ENCODE results near the gene MTX3.
A peak's percentile ranks its signal among the peaks of the same experiment; 100 is the strongest.

Gene MTX3

DNA sequence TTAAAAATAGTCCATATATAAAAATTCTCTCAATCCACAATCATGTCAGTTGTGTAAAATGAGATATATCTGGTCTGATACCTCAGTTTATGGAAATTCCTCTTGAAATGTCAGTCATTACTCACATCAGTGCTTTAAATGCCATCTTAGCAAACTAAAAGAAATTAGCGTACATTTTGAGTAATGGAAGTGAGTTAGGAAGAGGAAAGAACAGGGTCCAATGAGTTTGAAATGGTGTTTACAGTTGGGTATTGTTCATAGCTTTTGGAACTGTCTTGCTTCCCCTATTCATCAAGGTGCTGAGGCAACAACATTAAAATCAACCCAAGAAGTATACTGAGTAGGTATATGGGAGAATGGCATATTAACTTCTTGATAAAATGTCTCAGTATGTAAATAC is 8.7 kb upstream of the MTX3 start:
- TF ChIP-seq, protein P1, sequence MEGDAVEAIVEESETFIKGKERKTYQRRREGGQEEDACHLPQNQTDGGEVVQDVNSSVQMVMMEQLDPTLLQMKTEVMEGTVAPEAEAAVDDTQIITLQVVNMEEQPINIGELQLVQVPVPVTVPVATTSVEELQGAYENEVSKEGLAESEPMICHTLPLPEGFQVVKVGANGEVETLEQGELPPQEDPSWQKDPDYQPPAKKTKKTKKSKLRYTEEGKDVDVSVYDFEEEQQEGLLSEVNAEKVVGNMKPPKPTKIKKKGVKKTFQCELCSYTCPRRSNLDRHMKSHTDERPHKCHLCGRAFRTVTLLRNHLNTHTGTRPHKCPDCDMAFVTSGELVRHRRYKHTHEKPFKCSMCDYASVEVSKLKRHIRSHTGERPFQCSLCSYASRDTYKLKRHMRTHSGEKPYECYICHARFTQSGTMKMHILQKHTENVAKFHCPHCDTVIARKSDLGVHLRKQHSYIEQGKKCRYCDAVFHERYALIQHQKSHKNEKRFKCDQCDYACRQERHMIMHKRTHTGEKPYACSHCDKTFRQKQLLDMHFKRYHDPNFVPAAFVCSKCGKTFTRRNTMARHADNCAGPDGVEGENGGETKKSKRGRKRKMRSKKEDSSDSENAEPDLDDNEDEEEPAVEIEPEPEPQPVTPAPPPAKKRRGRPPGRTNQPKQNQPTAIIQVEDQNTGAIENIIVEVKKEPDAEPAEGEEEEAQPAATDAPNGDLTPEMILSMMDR (IDR thresholded peaks at IDR 0.05; ENCODE audit: poor library complexity, severe bottlenecking): no peak
- Histone ChIP-seq H3K36me3 (ENCODE audit: low read depth) (no peaks in the 10 kb centered on the region), H3K4me3 (ENCODE audit: severe bottlenecking) (no peak overlapping the region), H3K27me3 (ENCODE audit: insufficient read depth, poor library complexity, severe bottlenecking) (no peaks in the 10 kb centered on the region), H3K4me1 (ENCODE audit: insufficient read depth, poor library complexity, severe bottlenecking) (no peaks in the 10 kb centered on the region), H3K27ac (ENCODE audit: poor library complexity, severe bottlenecking) (no peak overlapping the region), H3K9me3 (ENCODE audit: severe bottlenecking) (no peaks in the 10 kb centered on the region)
- ATAC-seq (ENCODE audit: low read depth) (no peak), DNase-seq (ENCODE audit: low spot score) (no peak)

DNA sequence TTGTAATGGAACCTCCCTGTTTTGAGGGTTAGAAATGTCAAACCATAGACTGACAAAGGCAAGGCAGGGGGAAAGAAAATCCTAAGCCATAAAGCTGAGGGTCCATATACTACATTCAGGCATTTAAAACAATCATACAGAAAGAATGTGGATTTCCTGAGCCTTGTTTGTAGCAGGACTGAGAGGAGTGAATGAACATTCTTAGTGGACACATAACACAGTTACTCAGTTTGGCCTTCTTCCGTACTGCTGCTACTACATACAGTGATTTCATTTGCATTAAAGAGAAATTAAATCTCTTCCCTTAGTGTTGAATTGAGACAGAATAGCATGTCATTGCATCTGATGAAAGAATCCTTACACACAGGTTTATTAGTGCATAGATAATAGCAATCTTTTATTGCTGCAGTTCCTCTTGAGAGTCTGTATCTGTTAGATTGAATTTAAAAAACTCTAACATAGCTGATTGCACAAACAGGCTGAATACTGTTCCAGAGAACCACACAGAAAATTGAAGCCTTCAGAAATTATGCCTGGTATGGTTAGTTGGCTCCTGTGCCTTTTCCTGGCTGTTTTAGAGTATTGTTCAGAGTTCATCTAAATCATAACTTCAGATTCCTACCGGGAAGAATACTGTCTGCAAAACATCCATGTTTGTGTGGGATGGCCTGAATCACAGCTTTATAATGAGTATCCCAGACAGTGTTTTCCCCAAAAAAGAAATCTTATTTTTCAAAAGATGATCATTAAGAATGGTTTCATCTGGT is 2.0 kb upstream of the MTX3 start:
- DNase-seq (ENCODE audit: low spot score): no peak
- no peak overlapping the region for H3K27ac ChIP-seq (ENCODE audit: poor library complexity, severe bottlenecking)

DNA sequence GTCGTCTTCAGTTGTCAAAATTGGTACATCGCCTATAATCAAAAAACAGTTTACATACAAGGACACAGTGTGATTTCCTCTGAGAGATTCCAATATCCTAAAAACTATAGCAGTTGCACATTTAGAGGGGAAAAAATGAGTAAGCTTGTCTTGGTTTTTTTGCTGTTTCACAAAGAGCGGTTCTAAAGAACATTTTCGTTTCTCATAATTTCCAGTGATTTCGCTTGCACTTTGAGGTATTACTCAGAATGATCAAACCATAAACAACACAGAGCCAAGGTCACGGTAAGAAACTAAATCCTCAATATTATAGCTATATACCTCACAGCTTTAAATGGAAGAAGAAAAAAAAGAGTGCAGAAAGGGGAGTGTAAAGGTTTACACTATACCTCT is 861 bp downstream of the MTX3 start:
- DNase-seq (ENCODE audit: low spot score) (no peak), ATAC-seq (ENCODE audit: low read depth) (no peak)
- Histone ChIP-seq H3K4me3 (ENCODE audit: severe bottlenecking) (peak overlapping the region; percentile 92), H3K27me3 (ENCODE audit: insufficient read depth, poor library complexity, severe bottlenecking) (no peaks in the 10 kb centered on the region), H3K4me1 (ENCODE audit: insufficient read depth, poor library complexity, severe bottlenecking) (peaks cover 19% of the 10 kb centered on the region), H3K36me3 (ENCODE audit: low read depth) (peaks cover 46% of the 10 kb centered on the region), H3K9me3 (ENCODE audit: severe bottlenecking) (no peaks in the 10 kb centered on the region), H3K27ac (ENCODE audit: poor library complexity, severe bottlenecking) (peak overlapping the region; percentile 57)
- TF ChIP-seq, protein P1 (IDR thresholded peaks at IDR 0.05; ENCODE audit: poor library complexity, severe bottlenecking): no peak

More for the DNA sequence above, 2.0 kb upstream of the MTX3 start:
- Histone ChIP-seq H3K27me3 (ENCODE audit: insufficient read depth, poor library complexity, severe bottlenecking) (no peaks in the 10 kb centered on the region), H3K9me3 (ENCODE audit: severe bottlenecking) (no peaks in the 10 kb centered on the region), H3K36me3 (ENCODE audit: low read depth) (peaks cover 21% of the 10 kb centered on the region), H3K4me1 (ENCODE audit: insufficient read depth, poor library complexity, severe bottlenecking) (peaks cover 19% of the 10 kb centered on the region), H3K4me3 (ENCODE audit: severe bottlenecking) (no peak overlapping the region)
- TF ChIP-seq, protein P1 (IDR thresholded peaks at IDR 0.05; ENCODE audit: poor library complexity, severe bottlenecking): no peak
- ATAC-seq (ENCODE audit: low read depth): no peak

DNA sequence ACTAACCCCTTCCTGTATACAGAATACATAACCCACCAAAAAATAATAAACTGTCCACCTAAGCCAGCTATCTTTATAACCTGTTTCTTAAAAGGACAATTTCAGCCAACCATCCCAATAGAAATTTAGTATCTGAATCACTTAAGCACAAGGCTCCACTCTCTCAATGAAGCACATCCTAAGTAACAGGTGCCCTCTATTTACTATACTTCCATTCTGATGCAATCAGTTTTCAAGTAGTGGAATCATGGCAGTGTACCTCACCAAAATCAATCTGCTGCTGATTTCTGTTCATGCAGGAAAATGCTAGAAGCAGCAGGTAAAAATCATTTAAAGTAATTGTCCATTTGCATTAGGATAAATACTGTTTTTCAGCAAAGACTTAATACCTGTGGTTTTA is 4.8 kb downstream of the MTX3 start:
- TF ChIP-seq, protein P1 (IDR thresholded peaks at IDR 0.05; ENCODE audit: poor library complexity, severe bottlenecking): no peak
- DNase-seq (ENCODE audit: low spot score) (no peak), ATAC-seq (ENCODE audit: low read depth) (no peak)
- Histone ChIP-seq H3K9me3 (ENCODE audit: severe bottlenecking) (no peaks in the 10 kb centered on the region), H3K27ac (ENCODE audit: poor library complexity, severe bottlenecking) (no peak overlapping the region), H3K4me1 (ENCODE audit: insufficient read depth, poor library complexity, severe bottlenecking) (peaks cover 11% of the 10 kb centered on the region), H3K4me3 (ENCODE audit: severe bottlenecking) (no peak overlapping the region), H3K36me3 (ENCODE audit: low read depth) (peaks cover 85% of the 10 kb centered on the region), H3K27me3 (ENCODE audit: insufficient read depth, poor library complexity, severe bottlenecking) (no peaks in the 10 kb centered on the region)

DNA sequence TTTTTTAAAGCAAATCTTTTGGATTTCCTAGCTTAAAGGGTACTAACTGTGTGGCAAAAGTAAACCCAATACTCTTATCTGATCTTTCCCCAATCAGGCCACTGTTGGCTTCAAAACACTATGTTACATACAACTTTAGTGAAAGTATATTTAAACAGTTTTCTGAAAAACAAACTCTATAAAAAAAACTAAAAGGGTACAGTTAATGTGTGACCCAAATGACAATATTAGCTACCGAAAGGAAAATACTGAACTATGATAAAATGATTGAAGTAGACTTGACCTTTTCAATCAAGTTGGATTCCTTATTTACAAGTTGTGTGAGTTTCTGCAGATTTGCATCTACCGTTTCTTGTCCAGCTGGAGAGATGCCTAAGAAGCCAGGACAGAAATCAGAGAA is 5.8 kb downstream of the MTX3 start:
- no peak overlapping the region for H3K4me3 ChIP-seq (ENCODE audit: severe bottlenecking)
- no peak overlapping the region for H3K27ac ChIP-seq (ENCODE audit: poor library complexity, severe bottlenecking)
- ATAC-seq (ENCODE audit: low read depth) (no peak), DNase-seq (ENCODE audit: low spot score) (no peak)
- peaks cover 94% of the 10 kb centered on the region for H3K36me3 ChIP-seq (ENCODE audit: low read depth)
- H3K27me3 ChIP-seq (ENCODE audit: insufficient read depth, poor library complexity, severe bottlenecking): no peaks in the 10 kb centered on the region
- H3K9me3 ChIP-seq (ENCODE audit: severe bottlenecking): no peaks in the 10 kb centered on the region
- TF ChIP-seq, protein P1 (IDR thresholded peaks at IDR 0.05; ENCODE audit: poor library complexity, severe bottlenecking): no peak
- H3K4me1 ChIP-seq (ENCODE audit: insufficient read depth, poor library complexity, severe bottlenecking): peaks cover 11% of the 10 kb centered on the region
